Activated CD4-positive, alpha-beta T cell treated with anti-CD3 and anti-CD28 coated beads, Interleukin-2, Interleukin-6, amounts not matched to agents 100 ng/mL and 50 ng/mL, durations not matched to agents 16 hours and 8 hours (primary cell): Measurements from ENCODE around the gene ENO3.

Experiments
- DNase-seq: peaks from one replicate; pipeline ENCODE4 v3.0.0-alpha.2; 2020

The ENO3 gene

DNA sequence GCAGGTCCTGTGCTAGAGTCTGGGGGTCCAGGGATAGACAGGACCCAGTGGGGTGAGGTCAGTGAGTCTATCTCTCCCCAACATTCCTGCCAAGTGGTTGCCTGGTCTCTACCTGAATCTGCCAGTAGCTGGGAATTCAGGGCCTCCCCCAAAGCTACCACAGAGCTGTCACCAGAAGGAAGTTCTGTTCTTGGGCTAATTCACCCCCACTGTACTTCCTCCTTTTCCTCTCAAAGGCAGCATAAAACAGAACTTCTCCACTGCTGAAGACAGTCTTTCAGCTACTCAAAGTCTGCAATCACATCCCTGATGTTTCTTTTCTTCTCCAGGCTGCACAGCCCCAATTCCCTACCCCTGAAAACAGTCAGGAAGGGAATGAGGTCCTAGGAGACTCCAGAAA is 27.8 kb downstream of the ENO3 start:
- DNase-seq, result no peak

DNA sequence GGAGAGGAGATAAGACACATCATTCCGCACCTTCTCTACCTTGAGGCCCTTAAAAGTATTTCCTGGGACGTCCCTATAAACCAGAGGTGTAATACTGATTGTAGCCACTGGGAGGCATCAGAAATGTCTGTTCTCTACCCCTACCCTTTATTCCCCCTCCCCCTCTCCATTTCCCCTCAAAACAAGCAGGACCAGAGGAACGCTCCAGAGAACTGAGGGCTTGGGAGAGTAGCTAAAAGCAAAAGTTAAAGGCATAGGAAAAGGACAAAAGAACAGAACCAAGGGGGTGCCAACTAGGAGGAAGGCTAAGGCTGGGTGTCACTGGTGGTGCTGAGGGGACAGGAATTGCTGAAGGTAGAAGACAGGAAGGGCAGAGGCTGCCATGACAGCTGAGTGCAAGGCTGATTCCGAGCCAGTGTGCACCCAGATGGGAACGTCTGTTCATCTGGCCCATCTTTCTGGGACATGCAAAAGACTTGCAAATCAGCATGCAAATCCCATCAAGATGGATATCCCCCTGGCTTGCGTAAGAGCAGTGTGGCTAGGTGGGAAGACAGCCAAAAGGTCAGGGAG is 29.8 kb downstream of the ENO3 start:
- DNase-seq, result peak; percentile 76

GRCh38 chr17:4982305-4982704 is 31.4 kb downstream of the ENO3 start:
- DNase-seq, result no peak

DNA sequence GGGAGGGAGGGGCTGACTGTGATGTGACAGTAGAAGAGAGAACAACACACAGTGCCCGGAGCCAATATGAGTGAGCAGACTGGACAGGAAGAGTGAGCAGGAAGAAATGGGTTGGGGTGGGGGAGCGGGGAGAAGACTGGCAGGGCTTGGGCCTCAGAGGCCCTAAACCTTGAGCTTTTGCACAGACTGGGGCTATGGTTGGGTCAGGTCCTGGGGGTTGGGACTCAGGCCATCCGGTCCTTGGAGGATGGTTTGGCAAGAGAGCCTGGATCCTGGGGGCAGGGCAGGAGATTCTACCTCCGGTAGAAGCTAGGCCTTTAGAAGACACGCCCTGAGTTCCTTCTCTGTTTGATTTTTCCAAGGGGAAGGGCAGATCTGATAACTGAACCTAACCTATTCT is 35.5 kb downstream of the ENO3 start:
- DNase-seq, result peak; percentile 19

GRCh38 chr17:4986951-4987766 is 36.2 kb downstream of the ENO3 start, which contains the start of gene CAMTA2:
CAMTA2 (minus strand) TSS chr17:4987675; CDS start chr17:4986222, 1,453 bp downstream.
- DNase-seq, result peak; percentile 92

- no peak for DNase-seq
Observed at GRCh38 chr17:4987767-4988567, 37.0 kb downstream of the ENO3 start.

GRCh38 chr17:4994081-4994595 is 43.2 kb downstream of the ENO3 start:
- DNase-seq, result no peak

- peak; percentile 94 for DNase-seq
Observed at GRCh38 chr17:4997302-4998026, 46.5 kb downstream of the ENO3 start, which contains the start of the genes INCA1 and KIF1C. INCA1 (minus strand) TSS chr17:4997522; CDS start chr17:4994437, 3,085 bp downstream. KIF1C (plus strand) TSS chr17:4997950; CDS start chr17:5000247, 2,297 bp downstream.

DNA sequence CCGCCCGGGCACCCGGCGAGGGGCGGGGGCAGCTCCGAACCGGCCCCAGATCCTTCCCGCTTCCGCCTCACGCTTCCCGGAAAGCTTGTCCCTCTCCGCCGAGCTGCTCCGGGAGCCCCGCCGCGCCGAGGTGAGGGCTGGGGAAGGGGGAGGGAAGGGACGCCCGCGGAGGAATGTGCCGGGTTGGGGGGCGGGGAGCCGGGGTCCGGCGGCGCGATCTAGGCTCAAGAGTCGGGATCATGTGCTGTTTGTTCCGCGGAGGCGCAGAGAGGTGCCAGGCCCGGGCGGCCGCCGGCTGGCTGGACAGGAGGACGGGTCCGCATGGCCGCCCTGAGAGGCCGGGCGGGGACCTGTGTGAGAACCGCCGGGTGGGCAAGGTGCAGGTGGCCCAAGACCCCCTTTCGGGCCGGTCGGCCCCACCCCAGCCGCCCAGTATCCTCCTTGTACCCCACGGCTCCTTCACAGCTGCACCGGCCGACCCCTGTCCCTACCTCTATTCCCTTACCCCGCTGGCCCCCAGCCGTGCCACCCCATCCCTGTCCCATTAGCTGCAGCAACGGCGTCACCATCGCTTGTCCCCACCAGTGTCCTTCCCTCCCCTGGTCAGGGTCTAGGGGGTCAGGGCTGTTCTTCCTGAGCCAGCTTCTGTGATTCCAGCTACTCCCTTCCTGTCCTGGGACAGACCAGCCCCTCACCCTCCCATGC is 47.3 kb downstream of the ENO3 start:
- DNase-seq, result no peak

- no peak for DNase-seq
Observed at GRCh38 chr17:4998732-4999429, 48.0 kb downstream of the ENO3 start.

DNA sequence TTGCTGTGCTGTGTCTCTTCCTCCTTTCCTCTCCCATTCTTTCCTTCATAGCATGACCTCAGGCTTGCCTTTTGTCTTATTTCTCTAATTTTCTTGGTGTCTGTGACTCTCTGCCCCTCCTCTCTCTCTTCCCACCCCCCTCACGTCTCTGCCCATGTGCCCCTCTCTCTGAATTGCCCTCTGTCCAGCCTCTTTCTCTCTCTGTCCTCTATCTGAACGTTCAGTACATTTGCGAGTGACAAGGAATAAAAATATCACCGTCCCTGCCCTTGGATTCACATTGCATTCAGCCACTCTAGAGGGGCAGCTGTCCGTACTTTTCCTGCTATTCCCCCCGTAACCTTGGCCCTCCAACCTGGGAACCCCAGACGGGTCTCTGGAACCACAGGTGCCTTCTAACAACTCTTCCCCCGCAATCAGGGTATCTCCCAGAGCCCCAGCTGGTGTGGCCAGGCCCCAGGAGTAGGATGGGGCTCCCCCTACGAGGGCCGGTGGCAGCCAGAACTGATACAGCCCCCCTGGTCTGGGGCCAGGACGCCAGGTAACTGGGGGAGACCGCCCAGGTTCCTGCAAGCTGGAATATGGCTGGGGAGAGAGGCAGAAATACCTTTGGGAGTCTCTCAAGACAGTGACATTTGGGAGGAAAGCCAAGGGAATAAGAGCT is 48.6 kb downstream of the ENO3 start:
- no peak for DNase-seq

- DNase-seq, result no peak
Observed at GRCh38 chr17:5000237-5000639, 49.3 kb downstream of the ENO3 start.

DNA sequence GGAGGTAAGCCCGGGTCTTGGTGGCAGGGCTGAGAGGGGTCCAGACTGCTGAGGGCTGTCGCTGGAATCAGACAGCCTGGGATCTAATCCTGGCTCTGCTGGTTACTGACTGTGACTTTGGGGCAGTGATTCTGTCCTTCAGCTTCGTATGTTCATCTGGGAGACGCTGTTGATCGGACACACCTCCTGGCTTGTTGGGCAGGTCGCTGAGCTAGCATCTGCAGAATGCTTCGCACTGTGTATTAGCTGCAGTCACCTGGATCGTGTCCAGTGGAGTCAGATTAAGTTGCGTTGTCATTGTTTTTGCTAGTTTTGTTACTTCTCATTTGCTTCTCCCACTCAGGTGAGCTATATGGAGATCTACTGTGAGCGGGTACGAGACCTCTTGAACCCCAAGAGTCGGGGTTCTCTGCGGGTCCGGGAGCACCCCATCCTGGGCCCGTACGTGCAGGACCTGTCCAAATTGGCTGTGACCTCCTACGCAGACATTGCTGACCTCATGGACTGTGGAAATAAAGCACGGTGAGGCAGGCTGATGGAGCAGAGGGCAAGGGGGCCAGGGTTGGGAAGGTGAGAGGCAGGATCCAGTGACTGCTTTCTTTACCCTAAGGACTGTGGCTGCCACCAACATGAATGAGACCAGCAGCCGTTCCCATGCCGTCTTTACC is 51.3 kb downstream of the ENO3 start:
- no peak for DNase-seq

DNA sequence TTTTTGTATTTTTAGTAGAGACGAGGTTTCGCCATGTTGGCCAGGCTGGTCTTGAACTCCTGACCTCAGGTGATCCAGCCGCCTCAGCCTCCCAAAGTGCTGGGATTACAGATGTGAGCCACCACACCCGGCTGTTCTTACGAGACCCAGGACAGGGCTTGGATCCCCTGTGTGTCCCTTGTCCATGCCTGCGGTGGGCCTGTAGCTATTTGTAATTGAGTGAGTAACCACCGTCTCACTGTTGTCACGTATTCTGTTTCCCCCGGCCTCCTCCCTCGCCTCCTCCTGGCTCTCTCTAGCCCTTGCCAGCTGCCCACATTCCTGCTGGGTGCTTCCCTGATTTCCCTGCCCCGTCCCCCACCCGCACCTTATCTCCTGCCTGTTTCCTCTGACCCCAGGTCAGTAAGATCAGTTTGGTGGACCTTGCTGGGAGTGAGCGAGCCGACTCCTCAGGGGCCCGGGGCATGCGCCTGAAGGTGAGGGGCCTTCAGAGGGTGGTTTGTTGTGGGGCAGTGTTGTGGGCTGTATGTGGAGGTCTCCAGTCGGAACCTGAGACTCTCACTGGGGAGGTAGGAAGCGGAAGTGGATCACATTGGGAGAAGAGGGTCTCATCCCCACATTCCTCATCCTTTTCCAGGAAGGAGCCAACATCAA is 52.4 kb downstream of the ENO3 start:
- no peak for DNase-seq
